T-cell (primary cell): ENCODE results near the gene ZBED5. TPM values are rescaled to one million over a fixed set of nuclear protein-coding genes. Genes with fewer than 3 reads are reported as not detected.
A peak's percentile ranks its signal among the peaks of the same experiment; 100 is the strongest.

Experiments
- ATAC-seq, 4 experiments: fragments of 200-7000 bp in 3 of 4; fragments of 150-1000 bp in 1 of 4; cut with Tn5 transposase; replicated peaks in 1 of 4; 1 replicate in 3 of 4; 2 replicates in 1 of 4; pipeline ENCODE4 v1.10.0; 2021; ENCODE audit warnings: moderate library complexity in 3 of 4, mild to moderate bottlenecking in 2 of 4, moderate number of reproducible peaks in 1 of 4
- CTCF ChIA-PET, 2 donors: fragments of 300-600 bp; sonication (Branson Sonifier 250); formaldehyde crosslinking; loops; one replicate each; lab custom pipeline; 2022; ENCODE audit warnings: antibody characterized with exemption in 2 of 2; lab: Charles Lee
- POLR2A ChIA-PET, 2 donors: fragments of 300-600 bp; sonication (Branson Sonifier 250); formaldehyde crosslinking; loops; one replicate each; lab custom pipeline; 2022; ENCODE audit warnings: antibody characterized with exemption in 2 of 2; lab: Charles Lee
- DNase-seq, 35 experiments: peaks; one replicate each; pipeline versions ENCODE4 v3.0.0 to v3.0.0-alpha.2; 2013 to 2023
- H3K27ac ChIP-seq: one replicate; pipeline ENCODE4 v1.5.1; 2013; ENCODE audit warnings: low read length
- H3K27me3 ChIP-seq, 2 experiments: replicated peaks in 1 of 2; 1 replicate in 1 of 2; 2 replicates in 1 of 2; pipeline versions ENCODE4 v1.6.1 to v1.7.0; 2013; ENCODE audit warnings: low read length in 1 of 2, mixed read lengths in 1 of 2; ENCODE audit not compliant: control insufficient read depth in 2 of 2, insufficient read depth in 2 of 2; ENCODE audit errors: extremely low read depth in 1 of 2
- H3K36me3 ChIP-seq, 2 donors: 1 replicate in 1 of 2; 2 replicates in 1 of 2; pipeline versions ENCODE4 v1.6.1 to v1.7.0; 2013; ENCODE audit warnings: low read length in 1 of 2; ENCODE audit not compliant: control insufficient read depth in 2 of 2, insufficient read depth in 1 of 2; ENCODE audit errors: extremely low read depth in 1 of 2
- H3K4me1 ChIP-seq, 2 experiments: 1 replicate in 1 of 2; 2 replicates in 1 of 2; pipeline versions ENCODE4 v1.6.1 to v1.7.0; 2013; ENCODE audit warnings: low read length in 2 of 2, mixed read lengths in 1 of 2; ENCODE audit not compliant: insufficient read depth in 2 of 2, control insufficient read depth in 1 of 2; ENCODE audit errors: extremely low read depth in 1 of 2
- H3K4me3 ChIP-seq, 2 donors: 1 replicate in 1 of 2; 2 replicates in 1 of 2; pipeline versions ENCODE4 v1.5.1 to v1.7.0; 2013; ENCODE audit warnings: mild to moderate bottlenecking in 2 of 2, low read length in 1 of 2, moderate library complexity in 1 of 2; ENCODE audit not compliant: control insufficient read depth in 1 of 2; ENCODE audit errors: extremely low read depth in 1 of 2
- H3K9me3 ChIP-seq: 2 replicates; pipeline ENCODE4 v1.7.0; 2013
- H3K27ac Mint-ChIP-seq, 2 donors: one replicate each; pipeline ENCODE4 v1.8.0; 2020 to 2021; ENCODE audit warnings: mild to moderate bottlenecking in 2 of 2, mixed read lengths in 2 of 2
- H3K27me3 Mint-ChIP-seq, 2 donors: one replicate each; pipeline ENCODE4 v1.8.0; 2021 to 2022; ENCODE audit warnings: mixed read lengths in 2 of 2
- H3K36me3 Mint-ChIP-seq: one replicate; pipeline ENCODE4 v1.8.0; 2021; ENCODE audit warnings: mixed read lengths
- H3K4me1 Mint-ChIP-seq, 3 donors: one replicate each; pipeline ENCODE4 v1.8.0; 2020 to 2022; ENCODE audit warnings: mixed read lengths in 3 of 3, mild to moderate bottlenecking in 1 of 3
- H3K4me3 Mint-ChIP-seq, 3 donors: one replicate each; pipeline ENCODE4 v1.8.0; 2020 to 2022; ENCODE audit warnings: mild to moderate bottlenecking in 3 of 3, mixed read lengths in 3 of 3, moderate library complexity in 3 of 3
- H3K9me3 Mint-ChIP-seq, 3 donors: one replicate each; pipeline ENCODE4 v1.8.0; 2020 to 2022; ENCODE audit warnings: mixed read lengths in 3 of 3
- WGBS: methylation state at CpG from one replicate; pipeline ENCODE4 v1.1.5; 2013; ENCODE audit warnings: missing lambda C conversion rate; ENCODE audit not compliant: insufficient coverage; 5-methylcytosine and 5-hydroxymethylcytosine counted together
- total RNA-seq, 35 experiments: library from RNA in 6 of 35; stranded (reverse) in 6 of 35; fragments of 120-200 nt in 1 of 35; gene quantifications; one replicate each; pipeline versions ENCODE4 v1.2.1 to v1.2.4 and lab custom pipeline; 2013 to 2026

Gene ZBED5
- total RNA-seq, 5 donors from 2014 or later (not counting 1 experiment from before 2014, with no cell fraction given), result 70.1 to 112 (median 106) TPM

DNA sequence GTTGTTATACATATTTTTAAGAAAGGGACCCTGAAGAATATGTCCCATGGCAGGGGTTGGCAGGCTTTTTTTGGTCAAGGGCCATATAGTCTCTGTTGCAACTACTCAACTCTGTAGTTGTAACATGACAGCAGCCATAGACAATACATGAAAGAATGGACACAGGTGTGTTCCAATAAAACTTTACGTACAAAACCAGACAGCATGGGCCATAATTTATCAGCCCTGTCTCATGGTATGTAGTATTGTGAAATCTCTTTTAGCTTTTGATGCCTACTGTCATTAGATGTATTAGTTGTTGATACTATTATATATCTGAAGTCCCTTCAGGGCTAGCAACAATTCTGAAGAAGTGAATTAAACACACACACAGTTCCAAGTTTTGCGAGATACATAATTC, 2.6 kb downstream of the ZBED5 start:
- peaks cover 13 to 18% of the 10 kb centered on the region in 2 experiments for H3K4me1 ChIP-seq
- peaks cover 3 to 34% of the 10 kb centered on the region in 2 donors for H3K36me3 ChIP-seq
- H3K27me3 ChIP-seq, result no peaks in the 10 kb centered on the region
- Mint-ChIP-seq H3K4me3 (no peak overlapping the region), H3K27ac (no peak overlapping the region), H3K9me3 (no peaks in the 10 kb centered on the region), H3K27me3 (no peaks in the 10 kb centered on the region), H3K36me3 (peaks cover 29% of the 10 kb centered on the region), H3K4me1 (peaks cover 35 to 51% (median 48%) of the 10 kb centered on the region in 3 donors)
- no peak for ATAC-seq
- WGBS, result no CpG with 5 or more reads among the region's 2 CpGs
- H3K4me3 ChIP-seq, result no peak overlapping the region
- no peaks in the 10 kb centered on the region for H3K9me3 ChIP-seq
- ChIA-PET CTCF (interaction anchor here (0.6 to 4.7 kb wide), 4 partner anchors 28 to 999 kb away, joined by 3 to 60 read pairs (median 4); partner anchors contain the start of gene EIF4G2 (in 1 of the 2)), POLR2A (interaction anchor here (0.6 to 7.1 kb wide), 4 partner anchors 46 to 1046 kb away, joined by 3 to 164 read pairs (median 5); partner anchors contain the start of gene EIF4G2 (in 1 of the 2))
- DNase-seq, result no peak
- H3K27ac ChIP-seq, result no peak overlapping the region

DNA sequence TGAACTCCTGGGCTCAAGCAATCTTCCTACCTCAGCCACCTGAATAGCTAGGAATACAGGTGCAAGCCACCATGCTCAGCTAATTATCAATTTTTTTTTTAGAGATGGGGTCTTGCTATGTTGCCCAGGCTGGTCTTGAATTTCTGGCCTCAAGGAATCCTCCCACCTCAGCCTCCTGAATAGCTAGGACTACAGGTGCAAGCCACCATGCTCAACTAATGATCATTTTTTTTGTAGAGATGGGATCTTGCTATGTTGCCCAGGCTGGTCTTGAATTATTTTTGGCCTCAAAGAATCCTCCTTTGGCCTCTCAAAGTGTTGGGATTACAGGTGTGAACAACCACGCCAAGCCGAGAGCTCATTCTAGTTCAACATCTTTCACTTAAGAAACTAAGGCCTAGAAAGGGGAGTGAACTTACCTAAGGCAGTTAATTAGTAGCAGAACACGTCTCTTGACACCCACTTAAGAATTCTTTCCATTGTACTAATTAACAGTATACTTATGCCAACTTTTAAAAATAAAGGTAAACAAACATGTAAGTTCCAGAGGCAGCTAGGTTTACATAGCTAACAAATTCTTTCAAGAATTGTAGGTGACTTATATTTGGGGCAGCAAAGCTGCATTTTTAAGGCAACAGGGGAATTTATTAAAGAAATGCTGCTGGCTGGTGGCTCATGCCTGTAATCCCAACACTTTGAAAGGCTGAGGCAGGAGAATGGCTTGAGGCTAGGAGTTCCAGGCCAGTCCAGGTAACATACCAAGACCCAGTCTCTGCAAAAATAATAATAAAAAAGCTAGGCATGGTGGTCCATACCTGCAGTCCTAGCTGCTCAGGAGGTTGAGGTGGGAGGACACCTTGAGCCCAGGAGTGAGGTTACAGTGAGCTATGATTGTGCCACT, 9.6 kb downstream of the ZBED5 start:
- Histone ChIP-seq H3K27ac (no peak overlapping the region), H3K36me3 (peaks cover 3 to 13% of the 10 kb centered on the region in 2 donors), H3K9me3 (no peaks in the 10 kb centered on the region), H3K4me3 (no peak overlapping the region), H3K4me1 (peaks cover 0 to 5% of the 10 kb centered on the region in 2 experiments), H3K27me3 (no peaks in the 10 kb centered on the region)
- peaks cover 17 to 19% (median 17%) of the 10 kb centered on the region in 3 donors for H3K4me1 Mint-ChIP-seq
- DNase-seq (no peak), ATAC-seq (no peak)
- no peak overlapping the region for H3K4me3 Mint-ChIP-seq
- no peaks in the 10 kb centered on the region for H3K27me3 Mint-ChIP-seq
- H3K9me3 Mint-ChIP-seq, result peaks cover 0 to 4% (median 0%) of the 10 kb centered on the region in 3 donors
- no peak overlapping the region for H3K27ac Mint-ChIP-seq
- CTCF ChIA-PET, result interaction anchor here (0.7 to 3.0 kb wide), 4 partner anchors 10 to 39 kb away, joined by 3 to 15 read pairs (median 5); partner anchors contain the start of genes EIF4G2 (in 2 of the 2) and ZBED5 (in 1 of the 2)
- no CpG with 5 or more reads among the region's 3 CpGs for WGBS
- POLR2A ChIA-PET, result interaction anchor here (0.6 to 2.5 kb wide), 7 partner anchors 8 to 39 kb away, joined by 3 to 16 read pairs (median 4); partner anchors contain the start of gene EIF4G2 (in 1 of the 2)
- peaks cover 12% of the 10 kb centered on the region for H3K36me3 Mint-ChIP-seq

DNA sequence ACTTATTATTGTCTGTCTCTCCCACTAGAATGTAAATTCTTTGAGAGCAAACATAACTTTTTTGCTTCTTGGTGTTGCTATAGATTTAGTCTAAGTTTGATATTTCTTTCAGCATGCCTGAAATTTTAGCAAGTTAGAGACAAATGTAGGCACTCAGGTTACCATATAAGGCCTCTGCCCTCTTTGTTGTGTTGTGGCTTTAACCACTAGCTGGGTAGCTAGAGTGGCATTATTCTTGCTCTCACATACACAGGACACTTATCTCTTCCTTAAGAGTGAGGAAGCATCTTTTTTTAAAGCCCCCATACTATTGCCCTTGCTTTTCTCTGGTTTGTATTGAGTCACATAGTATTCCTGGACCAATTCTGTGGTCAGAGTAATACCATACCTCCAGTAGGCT, 11.2 kb downstream of the ZBED5 start:
- no peak for DNase-seq
- CTCF ChIA-PET, result interaction anchor here in 1 of 2 donors (3.0 kb wide), 1 partner anchor 37 kb away, joined by 15 read pairs; the partner anchor contains the start of gene EIF4G2

DNA sequence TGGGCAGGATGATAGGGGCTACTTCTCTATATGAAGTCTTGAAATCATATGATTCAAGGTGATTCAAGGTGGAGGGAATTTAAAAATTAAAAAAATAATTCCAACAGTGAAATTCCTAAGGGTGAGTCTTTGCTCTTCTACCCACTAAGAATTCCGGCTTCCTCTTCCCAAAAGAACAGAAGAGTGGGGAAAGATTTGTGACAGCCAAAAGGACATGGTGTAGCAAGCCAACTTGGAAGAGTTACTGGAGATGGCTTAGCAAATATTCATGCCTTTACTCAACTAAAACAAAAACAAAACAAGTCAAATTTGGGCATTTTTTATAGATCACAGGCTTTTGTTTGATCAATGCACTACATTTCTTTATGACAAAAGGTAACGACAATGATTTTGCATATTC, 12.3 kb downstream of the ZBED5 start:
- Mint-ChIP-seq H3K4me3 (no peak overlapping the region), H3K27ac (no peak overlapping the region), H3K36me3 (peaks cover 3% of the 10 kb centered on the region), H3K4me1 (peaks cover 10 to 27% (median 15%) of the 10 kb centered on the region in 3 donors), H3K27me3 (no peaks in the 10 kb centered on the region), H3K9me3 (peaks cover 0 to 4% (median 0%) of the 10 kb centered on the region in 3 donors)
- Histone ChIP-seq H3K9me3 (no peaks in the 10 kb centered on the region), H3K27ac (no peak overlapping the region), H3K27me3 (no peaks in the 10 kb centered on the region), H3K4me3 (no peak overlapping the region), H3K36me3 (no peaks in the 10 kb centered on the region), H3K4me1 (peaks cover 0 to 5% of the 10 kb centered on the region in 2 experiments)
- ChIA-PET CTCF (interaction anchor here in 1 of 2 donors (0.5 kb wide), 1 partner anchor 940 kb away, joined by 3 read pairs; no protein-coding TSS in a partner anchor), POLR2A (interaction anchor here (0.7 to 1.6 kb wide), 2 partner anchors 28 to 36 kb away, joined by 3 to 9 read pairs; partner anchors contain the start of gene EIF4G2 (in 1 of the 2))
- no CpG with 5 or more reads among the region's 2 CpGs for WGBS
- DNase-seq (no peak), ATAC-seq (no peak)

More for the DNA sequence above, 11.2 kb downstream of the ZBED5 start:
- no peak overlapping the region for H3K4me3 ChIP-seq
- H3K27me3 ChIP-seq, result no peaks in the 10 kb centered on the region
- H3K9me3 ChIP-seq, result no peaks in the 10 kb centered on the region
- H3K36me3 Mint-ChIP-seq, result peaks cover 3% of the 10 kb centered on the region
- no peak for ATAC-seq
- peak overlapping the region; percentile 9 to 24 for H3K27ac Mint-ChIP-seq
- H3K36me3 ChIP-seq, result no peaks in the 10 kb centered on the region
- POLR2A ChIA-PET, result interaction anchor here (0.5 to 1.6 kb wide), 2 partner anchors 37 to 377 kb away, joined by 5 to 9 read pairs; partner anchors contain the start of gene EIF4G2 (in 1 of the 2)
- H3K9me3 Mint-ChIP-seq, result peaks cover 0 to 4% (median 0%) of the 10 kb centered on the region in 3 donors
- H3K27ac ChIP-seq, result no peak overlapping the region
- H3K4me1 ChIP-seq, result peaks cover 0 to 5% of the 10 kb centered on the region in 2 experiments
- peak overlapping the region in 1 of 3 donors; percentile 7 for H3K4me3 Mint-ChIP-seq
- H3K4me1 Mint-ChIP-seq, result peaks cover 9 to 17% (median 10%) of the 10 kb centered on the region in 3 donors
- H3K27me3 Mint-ChIP-seq, result no peaks in the 10 kb centered on the region

DNA sequence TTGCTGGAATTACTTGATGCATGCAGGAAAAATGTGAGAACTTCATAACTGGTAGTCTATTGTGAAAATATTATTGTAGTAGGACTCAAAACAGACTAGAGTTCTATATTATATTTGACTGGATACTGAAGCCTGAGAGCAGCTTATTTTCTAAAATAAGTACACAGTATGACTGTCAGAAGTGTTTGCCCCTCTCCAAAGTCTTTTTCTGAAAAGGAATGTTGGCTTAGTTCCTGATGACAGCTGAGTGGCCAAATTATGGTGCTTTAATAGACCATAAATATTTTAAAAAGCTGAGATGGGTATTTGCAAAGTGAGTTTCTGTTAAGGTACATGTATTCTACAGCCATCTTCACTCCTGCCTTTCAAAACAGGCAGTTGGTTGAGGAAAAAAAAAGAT, 13.1 kb downstream of the ZBED5 start:
- Mint-ChIP-seq H3K36me3 (peaks cover 1% of the 10 kb centered on the region), H3K4me3 (no peak overlapping the region), H3K27me3 (no peaks in the 10 kb centered on the region), H3K4me1 (peaks cover 10 to 27% (median 15%) of the 10 kb centered on the region in 3 donors), H3K27ac (no peak overlapping the region), H3K9me3 (peaks cover 0 to 4% (median 0%) of the 10 kb centered on the region in 3 donors)
- H3K36me3 ChIP-seq, result no peaks in the 10 kb centered on the region
- H3K9me3 ChIP-seq, result no peaks in the 10 kb centered on the region
- H3K27ac ChIP-seq, result no peak overlapping the region
- H3K4me1 ChIP-seq, result peaks cover 0 to 5% of the 10 kb centered on the region in 2 experiments
- ATAC-seq, result no peak
- ChIA-PET CTCF (no interaction called here), POLR2A (interaction anchor here in 1 of 2 donors (0.7 kb wide), 1 partner anchor 28 kb away, joined by 3 read pairs; no protein-coding TSS in a partner anchor)
- no peaks in the 10 kb centered on the region for H3K27me3 ChIP-seq
- no peak overlapping the region for H3K4me3 ChIP-seq
- no peak for DNase-seq

DNA sequence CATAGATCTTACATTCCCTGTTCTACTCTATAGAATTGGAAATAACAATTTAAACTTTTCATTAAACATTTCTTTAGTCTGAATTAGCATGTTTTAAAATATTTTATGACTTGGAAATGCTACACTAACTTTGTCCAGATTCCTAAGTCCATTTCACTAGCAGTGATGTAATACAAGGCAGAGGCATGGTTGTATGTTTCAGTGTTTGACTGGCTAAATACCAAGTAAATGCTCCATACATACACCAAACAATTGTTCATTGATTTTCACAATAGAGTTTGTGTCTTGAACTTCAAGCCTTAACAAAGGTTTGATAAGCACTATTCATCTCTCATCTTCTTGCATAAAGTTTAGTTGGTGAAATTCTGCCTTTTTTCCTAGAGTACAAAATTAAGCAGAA, 13.5 kb downstream of the ZBED5 start:
- DNase-seq (no peak), ATAC-seq (no peak)
- Mint-ChIP-seq H3K4me3 (no peak overlapping the region), H3K4me1 (peaks cover 10 to 27% (median 15%) of the 10 kb centered on the region in 3 donors), H3K36me3 (no peaks in the 10 kb centered on the region), H3K27me3 (no peaks in the 10 kb centered on the region), H3K27ac (no peak overlapping the region), H3K9me3 (peaks cover 0 to 4% (median 0%) of the 10 kb centered on the region in 3 donors)
- Histone ChIP-seq H3K27me3 (no peaks in the 10 kb centered on the region), H3K27ac (no peak overlapping the region), H3K4me1 (peaks cover 0 to 5% of the 10 kb centered on the region in 2 experiments), H3K9me3 (no peaks in the 10 kb centered on the region), H3K36me3 (no peaks in the 10 kb centered on the region), H3K4me3 (no peak overlapping the region)
- ChIA-PET CTCF (no interaction called here), POLR2A (no interaction called here)
